Naive B cell (primary cell): ENCODE results near the gene DLG4. TPM values are rescaled to one million over a fixed set of nuclear protein-coding genes. Genes with fewer than 3 reads are reported as not detected.
A peak's percentile ranks its signal among the peaks of the same experiment; 100 is the strongest.
"Not testable (repeated sequence)": the region's sequence is repeated elsewhere in the genome, so short reads cannot be mapped to it uniquely, and the experiment has no call there.

ENCODE experiments used
- ATAC-seq, 2 donors: fragments of 150-1000 bp; cut with Tn5 transposase; 2 replicates each; pipeline ENCODE4 v1.10.0; 2021; ENCODE audit warnings: low read depth in 2 of 2, mild to moderate bottlenecking in 2 of 2, moderate library complexity in 2 of 2
- DNase-seq: peaks from one replicate; pipeline ENCODE4 v3.0.0; 2022
- H3K27ac Mint-ChIP-seq, 6 donors: one replicate each; pipeline ENCODE4 v1.8.0; 2020 to 2022; ENCODE audit warnings: mild to moderate bottlenecking in 6 of 6, mixed read lengths in 6 of 6, moderate library complexity in 5 of 6, inconsistent platforms in 2 of 6
- H3K27me3 Mint-ChIP-seq, 3 donors: one replicate each; pipeline ENCODE4 v1.8.0; 2021 to 2022; ENCODE audit warnings: mixed read lengths in 3 of 3, mild to moderate bottlenecking in 1 of 3
- H3K36me3 Mint-ChIP-seq, 2 donors: one replicate each; pipeline ENCODE4 v1.8.0; 2020 to 2022; ENCODE audit warnings: mixed read lengths in 2 of 2, inconsistent platforms in 1 of 2, mild to moderate bottlenecking in 1 of 2
- H3K4me1 Mint-ChIP-seq, 3 donors: one replicate each; pipeline ENCODE4 v1.8.0; 2020 to 2022; ENCODE audit warnings: mixed read lengths in 3 of 3, inconsistent platforms in 1 of 3, mild to moderate bottlenecking in 1 of 3, moderate library complexity in 1 of 3
- H3K4me3 Mint-ChIP-seq, 8 donors: one replicate each; pipeline ENCODE4 v1.8.0; 2020 to 2022; ENCODE audit warnings: mild to moderate bottlenecking in 8 of 8, mixed read lengths in 8 of 8, moderate library complexity in 8 of 8, inconsistent platforms in 2 of 8
- H3K9me3 Mint-ChIP-seq, 7 donors: one replicate each; pipeline ENCODE4 v1.8.0; 2020 to 2022; ENCODE audit warnings: mixed read lengths in 7 of 7, mild to moderate bottlenecking in 5 of 7, inconsistent platforms in 2 of 7, moderate library complexity in 1 of 7
- polyA plus RNA-seq, 6 donors: library from polyadenylated mRNA; unstranded; fragments of 300-500 nt; fragmentation: Illumina TruSeq; gene quantifications; one replicate each; pipeline ENCODE4 v1.2.3, GENCODE V29; 2021; ENCODE audit warnings: low read depth in 6 of 6

Gene DLG4
- polyA plus RNA-seq, 6 donors from 2014 or later = 0.06 to 0.29 (median 0.22) TPM; not detected in 1

DNA sequence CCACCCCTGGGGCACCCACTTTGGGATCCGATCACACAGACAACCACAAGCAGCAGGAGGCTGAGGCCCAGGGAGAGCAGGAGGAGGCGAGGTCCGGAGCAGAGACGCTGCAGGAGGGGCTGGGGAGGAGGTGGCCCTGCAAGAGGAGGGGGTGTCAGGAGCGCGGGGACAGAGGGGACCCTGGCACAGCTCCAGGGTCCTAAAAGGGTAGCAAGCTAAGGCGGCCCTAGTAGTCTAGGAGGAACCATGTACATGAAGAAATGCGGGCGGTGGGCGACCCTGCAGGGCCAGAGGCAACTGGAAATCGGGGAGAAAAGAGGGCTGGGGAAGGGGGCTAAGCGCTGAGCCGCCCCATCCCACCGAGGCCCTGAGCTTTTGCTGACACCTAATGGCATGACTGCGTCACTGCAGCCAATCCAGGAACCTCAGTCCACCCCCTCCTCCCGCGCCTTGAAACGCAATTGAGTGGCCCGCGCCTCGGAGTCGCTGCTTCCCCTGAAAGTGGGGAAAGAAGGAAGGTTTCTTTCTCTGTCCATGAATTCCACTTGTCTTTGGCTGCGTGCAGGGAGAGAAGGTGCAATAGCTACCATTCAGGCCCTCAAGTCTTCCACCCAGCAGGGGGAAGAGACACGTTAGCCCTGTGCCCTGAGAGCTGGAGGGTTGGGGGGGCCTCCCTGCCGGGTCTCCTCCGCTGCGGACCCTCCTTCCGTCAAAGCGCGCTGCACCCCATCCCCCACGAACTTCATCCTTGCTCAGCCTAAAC is 42.3 kb downstream of the DLG4 start:
- Mint-ChIP-seq H3K27me3 (peaks cover 0 to 20% (median 0%) of the 10 kb centered on the region in 3 donors), H3K4me1 (peaks cover 0 to 13% (median 0%) of the 10 kb centered on the region in 3 donors), H3K27ac (peak overlapping the region in 1 of 6 donors; percentile 77), H3K4me3 (peak overlapping the region in 7 of 8 donors; percentile 54 to 92 (median 75)), H3K9me3 (no peaks in the 10 kb centered on the region), H3K36me3 (no peaks in the 10 kb centered on the region)
- peak; percentile 66 for DNase-seq
- ATAC-seq = peak; percentile 77 to 86

GRCh38 chr17:7176841-7177190 is 42.8 kb downstream of the DLG4 start:
- Mint-ChIP-seq H3K4me1 (peaks cover 0 to 13% (median 0%) of the 10 kb centered on the region in 3 donors), H3K36me3 (no peaks in the 10 kb centered on the region), H3K27me3 (peaks cover 0 to 22% (median 0%) of the 10 kb centered on the region in 3 donors), H3K4me3 (peak overlapping the region in 1 of 8 donors; percentile 54), H3K9me3 (no peaks in the 10 kb centered on the region), H3K27ac (no peak overlapping the region)
- no peak for DNase-seq
- no peak for ATAC-seq

DNA sequence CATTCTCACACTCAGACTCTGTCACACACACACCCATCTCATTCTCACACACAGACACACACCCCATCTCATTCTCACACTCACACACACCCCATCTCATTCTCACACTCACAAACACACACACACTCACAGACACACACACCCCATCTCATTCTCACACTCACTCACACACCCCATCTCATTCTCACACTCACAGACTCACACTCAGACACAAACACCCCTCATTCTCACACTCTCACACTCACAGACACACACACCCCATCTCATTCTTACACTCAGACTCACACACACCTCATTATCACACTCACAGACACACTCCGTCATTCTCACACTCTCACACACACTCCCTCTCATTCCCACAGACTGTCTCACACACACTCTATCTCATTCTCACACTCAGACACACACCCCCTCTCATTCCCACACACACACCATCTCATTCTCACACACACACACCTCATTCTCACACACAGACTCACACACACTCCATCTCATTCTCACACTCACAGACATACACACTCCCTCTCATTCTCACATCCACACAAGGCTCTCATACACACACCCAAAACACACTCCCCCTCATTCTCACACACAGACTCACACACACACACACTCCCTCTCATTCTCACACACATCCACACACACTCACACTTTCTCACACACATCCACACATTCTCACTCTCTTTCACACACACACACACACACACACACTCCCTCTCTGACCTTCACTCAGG is 43.4 kb downstream of the DLG4 start:
- H3K4me1 Mint-ChIP-seq = peaks cover 0 to 13% (median 0%) of the 10 kb centered on the region in 3 donors
- no peak overlapping the region for H3K27ac Mint-ChIP-seq
- H3K27me3 Mint-ChIP-seq = peaks cover 0 to 22% (median 0%) of the 10 kb centered on the region in 3 donors
- H3K4me3 Mint-ChIP-seq = no peak overlapping the region
- ATAC-seq (no peak), DNase-seq (no peak)
- H3K36me3 Mint-ChIP-seq = no peaks in the 10 kb centered on the region
- peaks cover 0 to 1% (median 0%) of the 10 kb centered on the region in 7 donors for H3K9me3 Mint-ChIP-seq

DNA sequence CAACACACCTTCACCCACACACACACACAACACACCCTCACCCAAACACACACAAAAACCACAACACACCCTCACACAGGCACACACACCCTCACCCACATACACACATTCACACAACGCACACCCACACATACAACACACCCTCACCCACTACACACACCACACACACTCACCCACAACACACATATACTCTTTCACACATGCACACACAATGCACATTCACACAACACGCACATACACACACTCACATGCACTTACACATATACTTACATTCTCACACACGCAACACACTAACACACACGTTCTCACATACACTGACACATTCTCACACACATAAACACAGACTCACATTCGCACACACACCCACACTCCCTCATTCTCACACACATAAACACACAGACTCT is 44.3 kb downstream of the DLG4 start:
- ATAC-seq (no peak), DNase-seq (no peak)
- Mint-ChIP-seq H3K36me3 (no peaks in the 10 kb centered on the region), H3K9me3 (peaks cover 0 to 7% (median 4%) of the 10 kb centered on the region in 7 donors), H3K27me3 (peaks cover 0 to 22% (median 0%) of the 10 kb centered on the region in 3 donors), H3K4me1 (peaks cover 0 to 13% (median 0%) of the 10 kb centered on the region in 3 donors), H3K4me3 (no peak overlapping the region), H3K27ac (no peak overlapping the region)

GRCh38 chr17:7174603-7175326 is 44.9 kb downstream of the DLG4 start:
- ATAC-seq (no peak), DNase-seq (no peak)
- Mint-ChIP-seq H3K9me3 (peaks cover 0 to 10% (median 7%) of the 10 kb centered on the region in 7 donors), H3K27ac (no peak overlapping the region), H3K27me3 (peaks cover 0 to 22% (median 0%) of the 10 kb centered on the region in 3 donors), H3K4me3 (no peak overlapping the region), H3K36me3 (no peaks in the 10 kb centered on the region), H3K4me1 (peaks cover 0 to 13% (median 0%) of the 10 kb centered on the region in 3 donors)

DNA sequence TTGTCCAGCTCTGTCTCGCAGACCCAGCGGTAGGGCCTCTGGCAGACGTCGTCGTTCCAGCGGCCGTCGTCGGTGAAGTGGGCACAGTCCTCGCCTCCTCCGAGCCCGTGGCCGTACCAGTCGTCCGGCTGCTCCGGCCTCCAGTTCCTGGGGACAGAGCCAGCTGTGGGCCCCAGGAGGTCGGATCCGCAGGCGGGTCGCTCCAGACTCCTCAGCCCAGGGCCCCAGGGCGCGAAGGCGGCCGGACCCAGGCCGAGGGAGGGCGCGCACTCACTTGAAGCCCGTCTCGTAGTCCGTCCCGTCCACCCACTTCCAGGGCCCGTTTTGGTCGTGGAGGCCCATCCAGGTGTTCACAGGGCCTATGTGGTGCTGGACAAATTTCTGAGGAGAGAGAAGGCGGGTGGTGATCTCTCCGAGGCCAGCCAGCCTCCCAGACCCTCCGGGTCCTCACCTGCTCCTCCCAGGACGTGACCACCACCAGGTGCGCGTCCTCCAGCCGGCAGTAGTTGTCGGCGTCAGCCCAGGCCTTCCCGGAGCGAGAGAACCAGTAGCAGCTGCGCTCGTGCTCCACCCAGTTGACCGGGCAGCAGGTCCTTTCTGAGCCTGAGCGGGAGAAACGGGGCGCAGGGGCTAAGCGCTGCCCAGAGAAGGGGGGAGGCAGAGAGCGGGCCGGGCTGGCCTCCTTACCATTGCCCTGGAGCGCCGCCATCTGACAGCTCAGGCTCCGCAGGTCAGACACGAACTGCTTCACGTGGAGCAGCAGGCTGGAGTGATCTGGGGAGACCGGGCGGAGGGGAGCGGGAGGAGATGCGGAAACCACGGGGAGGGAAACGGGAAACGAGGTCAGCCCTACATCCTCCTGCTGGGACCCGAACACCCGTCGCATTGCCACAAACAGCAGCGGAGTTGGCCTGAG is 45.7 kb downstream of the DLG4 start:
- H3K27ac Mint-ChIP-seq = no peak overlapping the region
- peak; percentile 27 for DNase-seq
- H3K4me3 Mint-ChIP-seq = peak overlapping the region in 1 of 8 donors; percentile 3
- H3K27me3 Mint-ChIP-seq = peaks cover 0 to 22% (median 0%) of the 10 kb centered on the region in 3 donors
- H3K4me1 Mint-ChIP-seq = peaks cover 0 to 13% (median 0%) of the 10 kb centered on the region in 3 donors
- peak; percentile 56 to 65 for ATAC-seq
- peaks cover 0 to 16% (median 14%) of the 10 kb centered on the region in 7 donors for H3K9me3 Mint-ChIP-seq
- no peaks in the 10 kb centered on the region for H3K36me3 Mint-ChIP-seq

DNA sequence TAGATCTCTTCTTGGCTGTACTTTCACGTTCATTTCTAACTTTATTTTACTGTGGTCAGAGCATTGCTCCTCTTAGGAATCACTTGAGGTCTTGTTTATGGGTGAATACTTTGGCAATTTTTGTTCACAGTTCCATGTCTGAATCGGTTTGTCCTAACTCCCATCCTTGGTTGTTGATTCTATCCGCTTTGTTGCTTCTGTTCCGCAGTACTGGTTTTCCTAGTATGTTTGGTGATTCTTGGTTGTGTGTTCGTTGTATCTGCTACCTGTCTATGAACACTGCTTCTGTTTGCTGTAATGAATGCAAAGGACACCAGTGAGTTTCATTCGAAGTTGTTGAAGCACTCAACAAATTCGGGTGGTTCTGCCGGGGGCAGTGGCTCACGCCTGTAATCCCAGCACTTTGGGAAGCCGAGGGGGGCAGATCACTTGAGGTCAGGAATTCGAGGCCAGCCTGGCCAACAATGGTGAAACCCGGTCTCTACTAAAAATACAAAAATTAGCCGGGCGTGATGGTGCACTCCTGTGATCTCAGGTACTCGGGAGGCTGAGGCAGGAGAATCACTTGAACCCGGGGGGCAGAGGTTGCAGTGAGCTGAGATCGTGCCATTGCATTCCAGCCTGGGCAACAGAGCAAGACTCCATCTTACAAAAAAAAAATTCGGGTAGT is 47.0 kb downstream of the DLG4 start:
- not testable (repeated sequence) for H3K4me3 Mint-ChIP-seq, ATAC-seq, DNase-seq, H3K27ac Mint-ChIP-seq, H3K36me3 Mint-ChIP-seq, H3K4me1 Mint-ChIP-seq
- Mint-ChIP-seq H3K9me3 (peaks cover 0 to 24% (median 16%) of the 10 kb centered on the region in 7 donors), H3K27me3 (peaks cover 0 to 15% (median 0%) of the 10 kb centered on the region in 3 donors)

DNA sequence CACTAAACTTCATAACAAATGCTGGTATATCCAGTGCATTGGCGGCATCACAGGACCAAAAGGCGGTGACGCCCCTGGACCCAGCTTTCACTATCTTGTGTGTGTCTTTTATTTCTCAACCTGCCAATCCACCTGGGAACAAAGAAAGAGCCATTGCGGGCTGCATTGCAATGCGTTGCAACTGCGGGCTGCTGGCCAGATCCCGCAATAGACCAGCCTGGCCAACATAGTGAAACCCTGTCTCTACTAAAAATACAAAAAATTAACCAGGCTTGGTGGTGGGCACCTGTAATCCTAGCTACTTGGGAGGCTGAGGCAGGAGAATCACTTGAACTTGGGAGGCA is 50.1 kb downstream of the DLG4 start:
- Mint-ChIP-seq H3K27me3 (peaks cover 10 to 22% (median 11%) of the 10 kb centered on the region in 3 donors), H3K9me3 (peaks cover 0 to 25% (median 16%) of the 10 kb centered on the region in 7 donors)
- H3K27ac Mint-ChIP-seq, H3K4me1 Mint-ChIP-seq, DNase-seq, H3K36me3 Mint-ChIP-seq, H3K4me3 Mint-ChIP-seq, ATAC-seq: not testable (repeated sequence)

DNA sequence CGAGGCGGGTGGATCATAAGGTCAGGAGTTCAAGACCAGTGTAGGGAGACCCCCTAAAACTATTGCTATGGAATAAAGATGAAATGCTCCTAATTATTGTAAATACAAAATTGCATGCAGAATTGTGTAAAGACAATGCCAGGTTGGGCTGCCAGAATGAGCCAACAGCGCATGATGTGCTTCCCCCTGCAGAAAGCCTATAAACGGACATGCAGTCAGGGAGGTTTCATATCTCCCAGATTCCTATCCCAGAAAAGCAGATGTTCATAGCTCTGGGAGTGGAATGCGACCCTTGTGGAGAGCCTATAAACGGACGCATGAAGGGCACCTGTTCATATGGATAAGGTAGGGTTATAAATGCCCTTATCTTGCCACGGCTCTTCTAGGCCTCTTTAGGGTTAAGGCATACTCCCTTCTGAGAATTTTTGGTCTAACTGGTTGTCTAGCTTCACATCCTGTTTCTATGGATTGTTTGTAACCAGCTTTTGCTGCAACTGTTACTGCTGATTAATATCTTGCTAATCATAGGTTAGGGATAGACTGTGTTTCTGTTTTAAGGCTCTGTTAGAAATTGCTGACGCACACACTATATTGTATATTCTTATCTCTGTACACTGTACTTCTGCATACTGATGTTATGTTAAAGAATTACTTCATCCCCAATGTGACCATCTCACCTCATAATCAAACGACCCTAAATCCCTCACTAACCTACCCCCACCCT is 50.6 kb downstream of the DLG4 start:
- peak overlapping the region in 1 of 6 donors; percentile 37 for H3K27ac Mint-ChIP-seq

DNA sequence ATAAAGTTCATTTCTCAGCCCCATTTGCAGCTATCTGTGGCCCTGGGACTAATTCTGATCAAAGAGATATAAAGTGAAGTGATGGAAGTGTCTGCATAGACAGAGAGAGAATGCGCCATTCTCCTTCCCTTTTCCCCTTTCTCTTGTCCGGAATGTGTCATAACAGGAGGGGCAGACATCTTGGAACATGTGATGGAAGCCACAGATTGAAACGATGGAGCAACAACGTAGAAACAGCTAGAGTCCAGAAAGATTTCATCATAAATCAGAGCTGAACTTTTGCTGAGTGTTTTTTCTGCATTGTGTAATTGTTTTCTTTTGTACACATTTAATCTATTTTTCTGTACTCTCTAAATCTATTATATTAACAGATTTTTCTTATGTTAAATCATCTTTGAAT is 51.8 kb downstream of the DLG4 start:
- H3K36me3 Mint-ChIP-seq = no peaks in the 10 kb centered on the region
- H3K4me3 Mint-ChIP-seq = no peak overlapping the region
- H3K9me3 Mint-ChIP-seq = peaks cover 0 to 25% (median 16%) of the 10 kb centered on the region in 7 donors
- peaks cover 0 to under 1% (median 0%) of the 10 kb centered on the region in 3 donors for H3K4me1 Mint-ChIP-seq
- DNase-seq (no peak), ATAC-seq (no peak)
- H3K27ac Mint-ChIP-seq = no peak overlapping the region
- H3K27me3 Mint-ChIP-seq = peaks cover 8 to 36% (median 11%) of the 10 kb centered on the region in 3 donors

More for the DNA sequence above, 50.6 kb downstream of the DLG4 start:
- not testable (repeated sequence) for ATAC-seq, H3K36me3 Mint-ChIP-seq, H3K4me1 Mint-ChIP-seq, DNase-seq, H3K4me3 Mint-ChIP-seq
- Mint-ChIP-seq H3K9me3 (peaks cover 0 to 25% (median 16%) of the 10 kb centered on the region in 7 donors), H3K27me3 (peaks cover 10 to 26% (median 11%) of the 10 kb centered on the region in 3 donors)

- H3K4me3 Mint-ChIP-seq = no peak overlapping the region
- DNase-seq (no peak), ATAC-seq (no peak)
- H3K9me3 Mint-ChIP-seq = peaks cover 0 to 25% (median 16%) of the 10 kb centered on the region in 7 donors
- H3K27ac Mint-ChIP-seq = no peak overlapping the region
- H3K27me3 Mint-ChIP-seq = peaks cover 6 to 42% (median 11%) of the 10 kb centered on the region in 3 donors
- H3K36me3 Mint-ChIP-seq = no peaks in the 10 kb centered on the region
- peaks cover 0 to 2% (median 0%) of the 10 kb centered on the region in 3 donors for H3K4me1 Mint-ChIP-seq
These were observed 52.8 kb downstream of the DLG4 start for GRCh38 chr17:7166873-7167272.
